ENCODE data around the gene SLC22A23. TPM values are rescaled to one million over a fixed set of nuclear protein-coding genes. Genes with fewer than 3 reads are reported as not detected.

SLC22A23 gene
- total and polyA plus RNA-seq, 4 donors = 4.9 to 45.4 (median 19.7) TPM

- Histone ChIP-seq H3K9ac (ENCODE audit: low read depth in 1 of 2, low read length in 2 of 2) (no peak overlapping the region), H3K4me1 (ENCODE audit: control insufficient read depth in 4 of 4, insufficient read depth in 4 of 4, low read length in 3 of 4) (no peaks in the 10 kb centered on the region), H3K4me3 (ENCODE audit: low read depth in 1 of 3, low read length in 3 of 3) (no peak overlapping the region), H3K9me3 (ENCODE audit: control insufficient read depth in 4 of 4, low read length in 3 of 4) (no peaks in the 10 kb centered on the region), H3K27me3 (ENCODE audit: control insufficient read depth in 4 of 4, insufficient read depth in 4 of 4, low read length in 3 of 4) (no peaks in the 10 kb centered on the region), H3K27ac (ENCODE audit: low read depth in 1 of 2, low read length in 2 of 2) (no peak overlapping the region), H3K36me3 (ENCODE audit: control insufficient read depth in 4 of 4, insufficient read depth in 3 of 4, low read depth in 1 of 4, low read length in 3 of 4) (no peaks in the 10 kb centered on the region)
- 64% methylated on average over 4 of the region's 4 CpGs for WGBS
- no peak for TF ChIP-seq NR2F2 (IDR thresholded peaks at IDR 0.05)
- no peak for TF ChIP-seq ATF3 (IDR thresholded peaks at IDR 0.05)
- no peak for TF ChIP-seq CTCF (IDR thresholded peaks at IDR 0.05; ENCODE audit: low read depth, low read length, missing input control)
- TF ChIP-seq RXRA (IDR thresholded peaks at IDR 0.05) = no peak
- DNase-seq (ENCODE audit: low spot score) = no peak
These were observed 49.4 kb upstream of the SLC22A23 start for GRCh38 chr6:3506200-3506599.

GRCh38 chr6:3504938-3505805 lies 48.3 kb upstream of the SLC22A23 start:
- H3K36me3 ChIP-seq (ENCODE audit: control insufficient read depth in 4 of 4, insufficient read depth in 3 of 4, low read depth in 1 of 4, low read length in 3 of 4) = no peaks in the 10 kb centered on the region
- 88% methylated on average over 13 of the region's 13 CpGs for WGBS
- TF ChIP-seq HNF4A (conservative IDR thresholded peaks at IDR 0.05) (no peak), REST (IDR thresholded peaks at IDR 0.05) (no peak), MAX (IDR thresholded peaks at IDR 0.05) (no peak), JUND (IDR thresholded peaks at IDR 0.05) (no peak), ATF3 (IDR thresholded peaks at IDR 0.05) (no peak), RAD21 (IDR thresholded peaks at IDR 0.05) (no peak), SP1 (IDR thresholded peaks at IDR 0.05) (no peak), TAF1 (conservative IDR thresholded peaks at IDR 0.05) (no peak), HNF4G (IDR thresholded peaks at IDR 0.05) (no peak)
- DNase-seq (ENCODE audit: low spot score) = no peak
- no peaks in the 10 kb centered on the region for H3K4me1 ChIP-seq (ENCODE audit: control insufficient read depth in 4 of 4, insufficient read depth in 4 of 4, low read length in 3 of 4)
- H3K27ac ChIP-seq (ENCODE audit: low read depth in 1 of 2, low read length in 2 of 2) = no peak overlapping the region
- H3K9ac ChIP-seq (ENCODE audit: low read depth in 1 of 2, low read length in 2 of 2) = no peak overlapping the region
- H3K4me3 ChIP-seq (ENCODE audit: low read depth in 1 of 3, low read length in 3 of 3) = no peak overlapping the region
- H3K9me3 ChIP-seq (ENCODE audit: control insufficient read depth in 4 of 4, low read length in 3 of 4) = no peaks in the 10 kb centered on the region
- no peaks in the 10 kb centered on the region for H3K27me3 ChIP-seq (ENCODE audit: control insufficient read depth in 4 of 4, insufficient read depth in 4 of 4, low read length in 3 of 4)
